ENCODE measurements around the gene CC2D1A.

DNA sequence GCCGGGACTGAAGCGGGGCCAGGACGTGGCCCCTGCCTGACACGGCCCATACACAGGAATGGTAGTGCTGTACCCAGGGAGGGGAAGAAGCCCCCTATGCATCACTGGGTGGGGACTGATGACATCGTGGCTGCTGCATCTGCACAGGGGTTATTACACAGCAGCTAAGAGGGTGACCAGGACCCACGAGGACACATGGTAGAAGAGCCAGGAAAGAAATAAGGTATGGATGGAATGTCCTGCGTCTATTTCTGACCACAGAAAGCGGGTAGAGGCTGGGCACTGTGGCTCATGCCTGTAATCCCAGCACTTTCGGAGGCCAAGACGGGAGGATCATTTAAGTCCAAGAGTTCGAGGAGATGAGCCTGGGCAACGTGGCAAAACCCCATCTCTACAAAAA is 70.4 kb downstream of the CC2D1A start:
- no peak for TF ChIP-seq ARNTL (CRISPR knock-in tag; IDR thresholded peaks at IDR 0.05; ENCODE audit: borderline replicate concordance, low read depth)
- no peak for TF ChIP-seq PATZ1 (CRISPR knock-in tag; IDR thresholded peaks at IDR 0.05; ENCODE audit: borderline replicate concordance)
- TF ChIP-seq ZNF565 (CRISPR knock-in tag; conservative IDR thresholded peaks at IDR 0.05; ENCODE audit: low read depth), result no peak
- no peak for TF ChIP-seq CSRNP3 (CRISPR knock-in tag; IDR thresholded peaks at IDR 0.05)
- no peak for TF ChIP-seq PPARA (CRISPR knock-in tag; IDR thresholded peaks at IDR 0.05; ENCODE audit: borderline replicate concordance)
- TF ChIP-seq, protein P1, sequence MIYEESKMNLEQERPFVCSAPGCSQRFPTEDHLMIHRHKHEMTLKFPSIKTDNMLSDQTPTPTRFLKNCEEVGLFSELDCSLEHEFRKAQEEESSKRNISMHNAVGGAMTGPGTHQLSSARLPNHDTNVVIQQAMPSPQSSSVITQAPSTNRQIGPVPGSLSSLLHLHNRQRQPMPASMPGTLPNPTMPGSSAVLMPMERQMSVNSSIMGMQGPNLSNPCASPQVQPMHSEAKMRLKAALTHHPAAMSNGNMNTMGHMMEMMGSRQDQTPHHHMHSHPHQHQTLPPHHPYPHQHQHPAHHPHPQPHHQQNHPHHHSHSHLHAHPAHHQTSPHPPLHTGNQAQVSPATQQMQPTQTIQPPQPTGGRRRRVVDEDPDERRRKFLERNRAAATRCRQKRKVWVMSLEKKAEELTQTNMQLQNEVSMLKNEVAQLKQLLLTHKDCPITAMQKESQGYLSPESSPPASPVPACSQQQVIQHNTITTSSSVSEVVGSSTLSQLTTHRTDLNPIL (CRISPR knock-in tag; IDR thresholded peaks at IDR 0.05; ENCODE audit: low read depth), result no peak
- TF ChIP-seq ISL1 (CRISPR knock-in tag; IDR thresholded peaks at IDR 0.05), result no peak
- no peak for TF ChIP-seq ZFP30 (CRISPR knock-in tag; IDR thresholded peaks at IDR 0.05)
- TF ChIP-seq TOX (CRISPR knock-in tag; IDR thresholded peaks at IDR 0.05; ENCODE audit: borderline replicate concordance), result no peak
- TF ChIP-seq SNAI2 (CRISPR knock-in tag; IDR thresholded peaks at IDR 0.05), result no peak
- no peak for TF ChIP-seq OSR1 (CRISPR knock-in tag; IDR thresholded peaks at IDR 0.05)
- no peak for TF ChIP-seq BACH2 (CRISPR knock-in tag; IDR thresholded peaks at IDR 0.05; ENCODE audit: borderline replicate concordance)
- no peak for TF ChIP-seq ZFP3 (CRISPR knock-in tag; IDR thresholded peaks at IDR 0.05)
- no peak for TF ChIP-seq TCF4 (CRISPR knock-in tag; IDR thresholded peaks at IDR 0.05; ENCODE audit: borderline replicate concordance)
